Neural cell (in vitro differentiated cells): Measurements from ENCODE around the gene HS3ST2. TPM values are rescaled to one million over a fixed set of nuclear protein-coding genes. Genes with fewer than 3 reads are reported as not detected.
"Not testable (repeated sequence)": the region's sequence is repeated elsewhere in the genome, so short reads cannot be mapped to it uniquely, and the experiment has no call there.

Experiments used
- H2AFZ ChIP-seq: fragments of 200-600, 300-800 bp; sonication (generic), shearing (Covaris generic); 2 replicates; pipeline ENCODE4 v1.6.0; 2014; ENCODE audit warnings: low read depth, mild to moderate bottlenecking, antibody characterized with exemption, low read length, moderate library complexity
- H3F3A ChIP-seq: fragments of 200-600 bp; shearing (Covaris generic); 2 replicates; pipeline ENCODE4 v1.6.1; 2016; ENCODE audit warnings: mild to moderate bottlenecking, moderate library complexity, mixed read lengths, antibody characterized with exemption, low read length; ENCODE audit not compliant: insufficient read depth, poor library complexity, severe bottlenecking
- H3K27ac ChIP-seq: fragments of 200-600, 300-800 bp; sonication (generic), shearing (Covaris generic); 2 replicates; pipeline ENCODE4 v1.5.1; 2014; ENCODE audit warnings: mild to moderate bottlenecking, low read length, moderate library complexity
- H3K27me3 ChIP-seq: fragments of 300-800, 200-600 bp; sonication (generic), shearing (Covaris generic); 2 replicates; pipeline ENCODE4 v1.6.0; 2014; ENCODE audit warnings: mild to moderate bottlenecking, low read depth, low read length, moderate library complexity; ENCODE audit not compliant: insufficient read depth
- H3K36me3 ChIP-seq: fragments of 300-800, 200-600 bp; sonication (generic), shearing (Covaris generic); 2 replicates; pipeline ENCODE4 v1.5.1; 2014; ENCODE audit warnings: mild to moderate bottlenecking, antibody characterized with exemption, low read length, moderate library complexity; ENCODE audit not compliant: insufficient read depth
- H3K4me2 ChIP-seq: fragments of 300-800, 200-600 bp; sonication (generic), shearing (Covaris generic); 2 replicates; pipeline ENCODE4 v1.6.0; 2014; ENCODE audit warnings: mild to moderate bottlenecking, low read length
- H3K4me3 ChIP-seq: fragments of 300-800, 200-600 bp; sonication (generic), shearing (Covaris generic); 2 replicates; pipeline ENCODE4 v1.5.1; 2014; ENCODE audit warnings: mild to moderate bottlenecking, low read length, moderate library complexity
- H3K79me2 ChIP-seq: fragments of 200-600 bp; shearing (Covaris generic); replicated peaks from 2 replicates; pipeline ENCODE4 v1.6.0; 2014; ENCODE audit warnings: mild to moderate bottlenecking, low read length, moderate library complexity; ENCODE audit not compliant: insufficient read depth
- H3K9ac ChIP-seq: fragments of 300-800, 200-600 bp; sonication (generic), shearing (Covaris generic); 2 replicates; pipeline ENCODE4 v1.6.1; 2016; ENCODE audit warnings: mild to moderate bottlenecking, low read length, mixed read lengths
- H3K9me2 ChIP-seq: fragments of 200-600 bp; shearing (Covaris generic); 2 replicates; pipeline ENCODE4 v1.6.1; 2016; ENCODE audit warnings: mild to moderate bottlenecking, low read length, mixed read lengths; ENCODE audit not compliant: insufficient read depth
- H3K9me3 ChIP-seq: fragments of 200-600, 300-800 bp; sonication (generic), shearing (Covaris generic); 2 replicates; pipeline ENCODE4 v1.6.1; 2016; ENCODE audit warnings: mild to moderate bottlenecking, mixed run types, low read length, moderate library complexity, mixed read lengths
- H4K20me1 ChIP-seq: fragments of 200-600 bp; shearing (Covaris generic); 2 replicates; pipeline ENCODE4 v1.6.1; 2016; ENCODE audit warnings: mild to moderate bottlenecking, mixed run types; ENCODE audit not compliant: insufficient read depth
- EP300 ChIP-seq: fragments of 450-650 bp; conservative IDR thresholded peaks from 2 replicates; pipeline ENCODE4 v1.6.1; 2014; ENCODE audit warnings: antibody characterized with exemption, mild to moderate bottlenecking, moderate library complexity; ENCODE audit not compliant: poor library complexity, severe bottlenecking
- EZH2 ChIP-seq: fragments of 200-600, 300-800 bp; shearing (Covaris generic), sonication (generic); IDR thresholded peaks from 2 replicates; pipeline ENCODE4 v1.6.1; 2014; ENCODE audit warnings: antibody characterized with exemption, low read length, borderline replicate concordance, mild to moderate bottlenecking; ENCODE audit not compliant: insufficient read depth, poor library complexity, severe bottlenecking
- MXI1 ChIP-seq: fragments of 450-650 bp; conservative IDR thresholded peaks from 2 replicates; pipeline ENCODE4 v1.6.1; 2014; ENCODE audit warnings: antibody characterized with exemption, mild to moderate bottlenecking; ENCODE audit not compliant: poor library complexity, severe bottlenecking
- POLR2AphosphoS5 ChIP-seq: IDR thresholded peaks from 2 replicates; pipeline ENCODE4 v1.6.1; 2012
- RAD21 ChIP-seq: fragments of 450-650 bp; conservative IDR thresholded peaks from 2 replicates; pipeline ENCODE4 v1.6.1; 2014; ENCODE audit warnings: antibody characterized with exemption, mild to moderate bottlenecking, moderate library complexity
- SMC3 ChIP-seq: fragments of 450-650 bp; conservative IDR thresholded peaks from 2 replicates; pipeline ENCODE4 v1.6.1; 2014; ENCODE audit warnings: antibody characterized with exemption, mild to moderate bottlenecking, moderate library complexity; ENCODE audit not compliant: poor library complexity
- TAF1 ChIP-seq: IDR thresholded peaks from 2 replicates; pipeline ENCODE4 v1.6.1; 2012; ENCODE audit warnings: low read depth
- polyA plus RNA-seq: library from polyadenylated mRNA; depleted of rRNA; stranded (reverse); fragments of >200 nt; gene quantifications from 2 replicates; pipeline ENCODE4 v1.2.3, GENCODE V29; 2014
- TF ChIP-seq, protein P1 (sequence below): IDR thresholded peaks from 2 replicates; pipeline ENCODE4 v1.6.1; 2012; ENCODE audit warnings: borderline replicate concordance
- TF ChIP-seq, protein P2 (sequence below): fragments of 450-650 bp; IDR thresholded peaks from 2 replicates; pipeline ENCODE4 v1.5.1; 2014; ENCODE audit warnings: antibody characterized with exemption, mild to moderate bottlenecking, moderate library complexity; ENCODE audit not compliant: poor library complexity, severe bottlenecking

HS3ST2 gene
- polyA plus RNA-seq, 1 donor from 2014 or later, result 3.0 TPM

DNA sequence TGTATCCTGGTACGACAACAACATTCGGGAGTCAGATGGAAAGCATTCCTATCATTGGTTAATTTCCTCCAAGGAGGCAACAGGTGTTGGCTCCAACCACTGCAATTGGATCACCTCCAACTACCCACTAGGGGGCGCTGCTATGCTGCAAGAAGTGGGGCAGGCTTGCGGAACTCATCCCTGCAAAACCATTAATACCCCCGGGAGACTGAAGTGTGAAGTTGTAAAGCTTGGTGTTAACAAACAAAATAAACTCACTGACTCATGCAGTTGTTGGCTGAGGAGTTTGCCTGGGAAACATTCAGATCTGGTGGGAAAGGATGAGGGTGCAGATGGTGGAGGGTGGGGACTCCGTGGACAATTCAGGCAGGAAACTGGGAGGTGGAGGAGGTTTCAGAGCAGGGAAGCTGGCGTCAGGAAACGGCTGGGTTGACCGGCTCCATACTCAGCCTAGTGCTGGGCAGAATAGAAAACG is 84.9 kb downstream of the HS3ST2 start:
- Histone ChIP-seq H3K36me3 (no peaks in the 10 kb centered on the region), H3F3A (peaks cover 3% of the 10 kb centered on the region), H3K4me3 (no peak overlapping the region), H3K9me3 (no peaks in the 10 kb centered on the region), H3K27me3 (no peaks in the 10 kb centered on the region), H3K9me2 (no peaks in the 10 kb centered on the region), H3K27ac (no peak overlapping the region), H3K79me2 (no peaks in the 10 kb centered on the region), H3K4me2 (no peak overlapping the region), H2AFZ (no peak overlapping the region), H4K20me1 (no peaks in the 10 kb centered on the region), H3K9ac (no peak overlapping the region)
- TF ChIP-seq SMC3, result peak; percentile 91
- no peak for TF ChIP-seq POLR2AphosphoS5
- TF ChIP-seq, protein P1, sequence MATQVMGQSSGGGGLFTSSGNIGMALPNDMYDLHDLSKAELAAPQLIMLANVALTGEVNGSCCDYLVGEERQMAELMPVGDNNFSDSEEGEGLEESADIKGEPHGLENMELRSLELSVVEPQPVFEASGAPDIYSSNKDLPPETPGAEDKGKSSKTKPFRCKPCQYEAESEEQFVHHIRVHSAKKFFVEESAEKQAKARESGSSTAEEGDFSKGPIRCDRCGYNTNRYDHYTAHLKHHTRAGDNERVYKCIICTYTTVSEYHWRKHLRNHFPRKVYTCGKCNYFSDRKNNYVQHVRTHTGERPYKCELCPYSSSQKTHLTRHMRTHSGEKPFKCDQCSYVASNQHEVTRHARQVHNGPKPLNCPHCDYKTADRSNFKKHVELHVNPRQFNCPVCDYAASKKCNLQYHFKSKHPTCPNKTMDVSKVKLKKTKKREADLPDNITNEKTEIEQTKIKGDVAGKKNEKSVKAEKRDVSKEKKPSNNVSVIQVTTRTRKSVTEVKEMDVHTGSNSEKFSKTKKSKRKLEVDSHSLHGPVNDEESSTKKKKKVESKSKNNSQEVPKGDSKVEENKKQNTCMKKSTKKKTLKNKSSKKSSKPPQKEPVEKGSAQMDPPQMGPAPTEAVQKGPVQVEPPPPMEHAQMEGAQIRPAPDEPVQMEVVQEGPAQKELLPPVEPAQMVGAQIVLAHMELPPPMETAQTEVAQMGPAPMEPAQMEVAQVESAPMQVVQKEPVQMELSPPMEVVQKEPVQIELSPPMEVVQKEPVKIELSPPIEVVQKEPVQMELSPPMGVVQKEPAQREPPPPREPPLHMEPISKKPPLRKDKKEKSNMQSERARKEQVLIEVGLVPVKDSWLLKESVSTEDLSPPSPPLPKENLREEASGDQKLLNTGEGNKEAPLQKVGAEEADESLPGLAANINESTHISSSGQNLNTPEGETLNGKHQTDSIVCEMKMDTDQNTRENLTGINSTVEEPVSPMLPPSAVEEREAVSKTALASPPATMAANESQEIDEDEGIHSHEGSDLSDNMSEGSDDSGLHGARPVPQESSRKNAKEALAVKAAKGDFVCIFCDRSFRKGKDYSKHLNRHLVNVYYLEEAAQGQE, result peak; percentile 20
- peak; percentile 6 for TF ChIP-seq MXI1
- TF ChIP-seq TAF1, result no peak
- TF ChIP-seq RAD21, result peak; percentile 92
- TF ChIP-seq, protein P2, sequence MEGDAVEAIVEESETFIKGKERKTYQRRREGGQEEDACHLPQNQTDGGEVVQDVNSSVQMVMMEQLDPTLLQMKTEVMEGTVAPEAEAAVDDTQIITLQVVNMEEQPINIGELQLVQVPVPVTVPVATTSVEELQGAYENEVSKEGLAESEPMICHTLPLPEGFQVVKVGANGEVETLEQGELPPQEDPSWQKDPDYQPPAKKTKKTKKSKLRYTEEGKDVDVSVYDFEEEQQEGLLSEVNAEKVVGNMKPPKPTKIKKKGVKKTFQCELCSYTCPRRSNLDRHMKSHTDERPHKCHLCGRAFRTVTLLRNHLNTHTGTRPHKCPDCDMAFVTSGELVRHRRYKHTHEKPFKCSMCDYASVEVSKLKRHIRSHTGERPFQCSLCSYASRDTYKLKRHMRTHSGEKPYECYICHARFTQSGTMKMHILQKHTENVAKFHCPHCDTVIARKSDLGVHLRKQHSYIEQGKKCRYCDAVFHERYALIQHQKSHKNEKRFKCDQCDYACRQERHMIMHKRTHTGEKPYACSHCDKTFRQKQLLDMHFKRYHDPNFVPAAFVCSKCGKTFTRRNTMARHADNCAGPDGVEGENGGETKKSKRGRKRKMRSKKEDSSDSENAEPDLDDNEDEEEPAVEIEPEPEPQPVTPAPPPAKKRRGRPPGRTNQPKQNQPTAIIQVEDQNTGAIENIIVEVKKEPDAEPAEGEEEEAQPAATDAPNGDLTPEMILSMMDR, result peak; percentile 89

DNA sequence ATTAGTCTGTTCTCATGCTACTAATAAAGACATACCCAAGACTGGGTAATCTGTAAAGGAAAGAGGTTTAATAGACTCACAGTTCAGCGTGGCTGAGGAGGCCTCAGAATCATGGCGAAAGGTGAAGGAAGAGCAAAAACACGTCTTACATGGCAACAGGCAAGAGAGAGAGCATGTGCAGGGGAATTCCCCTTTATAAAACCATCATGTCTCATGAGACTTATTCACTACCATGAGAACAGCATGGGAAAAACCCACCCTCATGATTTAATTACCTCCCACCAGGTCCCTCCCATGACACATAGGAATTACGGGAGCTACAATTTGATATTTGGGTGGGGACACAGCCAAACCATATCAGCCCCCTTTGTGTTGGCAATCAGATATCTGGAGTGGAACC is 85.6 kb downstream of the HS3ST2 start:
- not testable (repeated sequence) for H3K9me2 ChIP-seq, H3F3A ChIP-seq, H4K20me1 ChIP-seq, H3K9me3 ChIP-seq, H2AFZ ChIP-seq, H3K4me2 ChIP-seq, H3K36me3 ChIP-seq, H3K27ac ChIP-seq, H3K27me3 ChIP-seq, H3K9ac ChIP-seq, H3K4me3 ChIP-seq, H3K79me2 ChIP-seq

DNA sequence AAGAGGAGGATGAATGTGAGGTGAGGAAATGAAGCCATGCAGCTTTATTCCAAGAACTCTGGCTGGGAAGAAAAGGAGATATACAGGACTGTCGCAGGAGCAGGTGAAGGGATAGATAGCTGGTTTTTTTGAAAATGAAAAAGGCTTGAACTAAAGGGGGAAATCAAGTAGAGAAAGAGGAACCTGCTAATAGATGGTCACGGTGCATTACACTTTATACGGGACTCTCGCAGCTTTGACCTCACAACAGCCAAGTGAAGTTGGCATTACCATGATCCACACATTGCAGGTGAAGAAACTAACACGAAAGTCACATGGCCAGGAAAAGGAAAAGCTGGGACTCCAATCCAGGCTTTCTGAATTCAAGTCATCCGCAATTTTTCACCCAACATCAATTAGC is 86.9 kb downstream of the HS3ST2 start:
- Histone ChIP-seq H4K20me1 (no peaks in the 10 kb centered on the region), H3K27me3 (no peaks in the 10 kb centered on the region), H3K9me2 (no peaks in the 10 kb centered on the region), H3K4me3 (no peak overlapping the region), H3K79me2 (no peaks in the 10 kb centered on the region), H3K4me2 (no peak overlapping the region), H3F3A (peaks cover 3% of the 10 kb centered on the region), H3K27ac (no peak overlapping the region), H3K9ac (no peak overlapping the region), H3K36me3 (no peaks in the 10 kb centered on the region), H2AFZ (no peak overlapping the region), H3K9me3 (no peaks in the 10 kb centered on the region)
- TF ChIP-seq, protein P2, result no peak
- no peak for TF ChIP-seq TAF1
- TF ChIP-seq EZH2, result no peak
- TF ChIP-seq, protein P1, result no peak
- no peak for TF ChIP-seq EP300
- TF ChIP-seq RAD21, result no peak
